HG02973 (cell line): ENCODE results near the gene KCNIP3.

ENCODE experiments used
- ATAC-seq: cut with Tn5 transposase; IDR thresholded peaks from one replicate; pipeline ENCODE4 v1.9.1; 2021; ENCODE audit warnings: moderate library complexity; ENCODE audit not compliant: unreplicated experiment

The KCNIP3 gene

GRCh38 chr2:95294579-95295250 is 2.4 kb upstream of the KCNIP3 start:
- ATAC-seq = no peak

DNA sequence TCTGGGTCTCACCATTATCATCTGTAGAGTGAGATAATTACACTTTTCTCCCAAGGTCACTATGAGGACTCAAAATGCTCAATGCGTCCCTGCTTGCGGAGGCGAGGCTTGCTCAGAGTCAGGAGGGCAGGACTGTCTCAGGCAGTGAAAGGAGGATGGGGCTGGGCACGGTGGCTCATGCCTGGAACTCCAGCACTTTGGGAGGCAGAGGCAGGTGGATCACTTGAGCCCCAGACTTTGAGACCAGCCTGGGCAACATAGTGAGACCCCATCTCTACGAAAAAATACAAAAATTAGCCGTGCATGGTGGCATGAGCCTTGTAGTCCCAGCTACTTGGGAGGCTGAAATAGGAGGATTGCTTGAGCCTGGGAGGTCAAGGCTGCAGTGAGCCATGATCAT is 1.8 kb upstream of the KCNIP3 start:
- no peak for ATAC-seq

- ATAC-seq = no peak
Observed at GRCh38 chr2:95296011-95296410, 1.1 kb upstream of the KCNIP3 start.

- no peak for ATAC-seq
Observed at GRCh38 chr2:95297639-95298395, 670 bp downstream of the KCNIP3 start.

DNA sequence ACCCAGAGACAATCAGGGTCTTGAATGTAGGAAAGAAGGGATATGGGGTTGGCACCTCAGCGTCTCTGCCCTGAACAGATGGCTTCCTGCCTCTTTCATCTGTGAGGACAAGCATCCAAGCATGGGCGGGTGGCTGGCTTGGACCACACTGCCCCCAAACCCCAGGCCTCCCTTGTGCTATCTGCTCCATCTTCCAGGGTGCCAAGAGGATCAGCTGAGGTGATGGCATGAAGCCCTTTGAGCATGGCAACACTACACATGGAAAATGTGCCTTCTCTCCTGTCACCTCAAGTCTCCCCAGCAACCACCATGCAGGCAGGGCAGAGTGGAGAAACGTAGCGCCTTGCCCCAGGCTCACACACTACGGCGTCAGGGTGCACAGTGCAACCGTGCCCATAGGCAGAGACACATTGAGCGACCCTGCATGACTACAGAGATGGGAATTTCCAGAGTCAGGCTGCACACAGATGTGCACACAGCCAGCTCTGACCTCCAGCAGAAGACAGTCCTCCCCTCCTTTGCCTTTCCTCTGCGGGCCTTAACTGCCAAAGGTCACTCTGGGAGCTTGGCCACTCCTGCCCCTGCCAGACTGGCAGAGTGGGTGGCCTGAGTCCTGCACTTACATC is 1.5 kb downstream of the KCNIP3 start:
- ATAC-seq = no peak

DNA sequence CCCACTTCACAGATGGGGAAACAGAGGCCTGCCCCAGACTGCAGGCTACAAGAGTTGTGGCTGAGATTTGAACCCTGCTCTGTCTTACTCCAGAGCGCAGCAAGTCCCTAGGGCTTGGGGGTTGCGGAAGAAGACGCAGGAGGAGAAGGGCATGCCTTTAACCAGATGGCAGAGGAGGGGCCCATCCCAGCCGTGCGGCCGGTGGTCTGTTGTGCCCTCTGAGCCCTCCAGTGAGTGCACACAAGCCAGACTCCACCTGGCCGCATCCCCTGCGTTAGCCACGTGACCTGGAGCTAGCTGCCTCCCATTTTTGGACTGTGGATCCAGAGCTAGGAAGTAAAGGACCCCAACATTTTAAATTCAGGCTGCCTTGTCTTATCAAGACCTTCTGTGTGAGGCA is 2.8 kb downstream of the KCNIP3 start:
- no peak for ATAC-seq

GRCh38 chr2:95300450-95300849 is 3.3 kb downstream of the KCNIP3 start:
- ATAC-seq = no peak

DNA sequence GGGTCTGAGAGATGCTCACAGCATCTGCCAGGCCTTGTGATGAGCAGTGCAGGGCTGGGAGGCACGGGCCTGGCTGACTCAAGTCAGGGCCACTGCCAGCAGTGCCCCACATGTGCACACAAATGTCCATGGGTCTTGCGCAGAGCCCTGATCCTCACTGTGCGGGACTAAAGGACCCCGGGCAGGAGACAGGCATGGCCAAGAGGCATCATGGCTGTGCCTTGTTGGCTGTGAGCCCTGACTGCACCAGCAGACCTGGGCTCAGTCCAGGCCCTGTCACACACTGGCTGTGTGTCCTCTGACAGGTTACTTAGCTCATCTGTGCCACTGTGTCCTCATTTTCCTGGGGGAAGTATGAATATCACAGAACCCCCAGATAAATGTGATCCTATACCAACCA is 4.0 kb downstream of the KCNIP3 start:
- no peak for ATAC-seq

- ATAC-seq = no peak
Observed at GRCh38 chr2:95301876-95302641, 4.9 kb downstream of the KCNIP3 start.

DNA sequence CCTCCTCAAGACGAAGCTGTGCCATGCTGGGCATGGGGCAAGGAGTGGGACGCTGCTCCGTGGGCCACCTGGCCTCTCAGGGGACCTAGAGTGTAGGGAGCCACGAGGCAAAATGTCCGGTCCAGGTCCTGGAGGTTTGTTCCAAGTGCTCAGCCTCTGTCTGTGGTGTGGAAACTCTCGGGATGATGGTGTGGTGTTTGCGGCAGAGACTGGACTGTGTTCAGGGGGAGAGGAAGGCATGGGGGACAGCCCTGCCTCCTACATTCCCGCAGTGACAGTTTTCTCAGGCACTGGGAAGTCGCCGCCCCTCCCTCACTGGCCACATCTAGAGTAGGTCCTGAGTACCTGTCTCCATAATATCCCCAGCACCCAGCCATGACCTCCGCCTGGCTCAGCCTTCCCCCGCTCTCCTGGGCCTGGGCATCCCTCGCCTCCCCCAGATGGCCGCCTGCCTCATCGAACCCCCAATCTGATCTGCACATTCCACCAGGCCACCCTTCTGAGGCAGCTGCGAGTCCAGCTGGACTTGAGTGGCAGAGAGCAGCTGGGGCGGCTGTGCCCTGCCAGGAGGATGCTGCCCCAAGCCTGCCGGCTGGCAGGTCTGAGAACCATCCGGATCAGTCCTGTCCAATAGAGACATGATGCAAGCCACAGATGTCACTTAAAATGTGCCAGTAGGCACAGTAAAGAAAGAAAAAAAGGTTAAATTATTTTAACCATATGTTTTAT is 6.2 kb downstream of the KCNIP3 start:
- no peak for ATAC-seq

DNA sequence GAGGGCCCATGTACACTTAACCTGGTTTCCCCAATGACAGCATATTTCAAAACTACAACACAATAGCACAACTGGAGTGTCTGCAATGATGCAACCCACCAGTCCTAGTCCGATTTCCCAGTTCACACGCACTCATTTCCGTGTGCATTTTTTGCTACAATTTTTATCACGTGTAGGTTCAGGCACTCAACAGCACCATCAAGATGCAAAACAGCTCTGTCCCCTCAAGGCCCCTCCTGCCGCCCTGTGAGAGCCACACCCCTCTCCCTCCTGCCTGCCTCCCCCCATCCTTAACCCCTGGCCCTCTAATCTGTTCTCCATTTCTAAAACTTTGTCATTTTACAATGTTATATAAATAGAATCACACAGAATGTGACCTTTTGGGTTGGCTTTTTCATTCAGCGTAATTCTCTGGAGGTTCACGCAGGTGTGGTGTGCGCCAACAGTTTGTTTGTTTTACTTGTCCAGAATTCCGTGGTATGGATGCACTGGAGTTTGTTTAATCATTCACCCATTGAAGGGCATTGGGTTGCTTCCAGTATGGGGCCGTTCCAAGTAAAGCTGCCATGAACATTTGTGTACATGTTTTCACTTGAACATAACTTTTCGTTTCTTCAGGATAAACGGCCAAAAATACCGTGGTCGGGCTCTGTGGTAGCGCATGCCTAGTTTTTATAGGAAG is 8.4 kb downstream of the KCNIP3 start:
- ATAC-seq = no peak

DNA sequence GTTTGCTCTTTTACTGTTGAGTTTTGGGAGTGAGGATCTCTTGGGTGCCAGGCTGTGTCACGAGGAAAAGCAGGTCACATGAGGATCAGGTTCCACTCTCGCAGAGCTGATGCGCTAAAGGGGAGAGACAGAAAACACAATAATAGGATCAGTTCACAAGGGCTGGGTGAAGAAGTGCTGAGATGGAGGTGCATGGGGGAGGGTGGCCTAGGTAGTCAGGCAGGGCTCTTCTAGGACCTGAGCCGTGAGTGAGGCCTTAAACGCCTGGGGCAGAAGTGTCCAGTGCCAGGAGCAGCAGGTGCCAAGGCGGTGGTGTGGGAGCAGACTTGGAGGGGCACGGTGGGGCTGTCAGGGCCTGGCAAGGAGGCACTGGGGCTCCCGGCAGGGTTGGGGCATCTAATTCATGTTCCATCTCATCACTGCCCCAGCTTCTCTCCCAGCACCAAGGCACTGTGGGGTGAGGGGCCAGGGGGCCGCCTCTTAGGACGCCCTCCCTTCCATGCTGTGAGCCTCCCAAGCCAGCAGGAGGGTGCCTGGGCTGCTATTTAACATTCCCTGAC is 9.3 kb downstream of the KCNIP3 start:
- no peak for ATAC-seq

DNA sequence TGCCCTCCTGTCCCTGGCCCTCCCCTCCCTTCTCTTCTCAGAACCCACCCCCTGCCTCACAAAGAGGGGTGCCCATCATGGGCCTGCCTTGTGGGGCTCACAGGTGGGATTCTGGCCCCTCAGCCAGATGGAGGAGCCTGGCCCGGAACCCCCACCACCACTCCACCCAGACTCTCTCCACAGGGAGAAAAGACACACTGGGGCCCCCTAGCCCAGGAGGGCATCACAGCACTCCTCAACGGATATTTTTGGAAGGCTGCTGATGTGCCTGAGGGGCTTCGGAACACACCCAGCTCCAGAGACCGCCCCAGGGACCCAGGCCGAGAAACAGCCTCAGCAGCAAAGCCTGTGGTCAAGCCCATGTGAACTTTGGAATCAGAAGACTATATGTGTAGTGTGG is 9.9 kb downstream of the KCNIP3 start:
- ATAC-seq = no peak

DNA sequence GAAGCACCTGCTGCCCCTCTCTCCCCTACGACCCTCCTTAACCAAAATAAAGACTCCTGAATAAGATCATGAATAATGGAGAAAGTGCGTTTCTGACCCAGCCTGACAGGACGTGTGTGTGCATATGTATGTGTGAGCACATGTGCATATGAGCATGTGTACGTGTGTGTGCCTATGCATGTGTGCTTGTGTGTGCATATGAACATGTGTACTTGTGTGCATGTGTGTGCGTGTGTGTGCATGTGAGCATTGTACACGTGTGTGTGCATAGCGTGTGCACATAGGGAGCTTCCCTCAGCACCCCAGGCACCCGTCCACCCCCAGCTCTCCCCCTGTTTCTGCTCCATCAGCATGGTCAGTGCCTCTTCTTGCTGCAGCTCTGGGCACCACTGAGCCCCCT is 10.7 kb downstream of the KCNIP3 start:
- no peak for ATAC-seq

- no peak for ATAC-seq
Observed at GRCh38 chr2:95308426-95308990, 11.4 kb downstream of the KCNIP3 start.

- ATAC-seq = no peak
Observed at GRCh38 chr2:95309599-95309998, 12.5 kb downstream of the KCNIP3 start.

DNA sequence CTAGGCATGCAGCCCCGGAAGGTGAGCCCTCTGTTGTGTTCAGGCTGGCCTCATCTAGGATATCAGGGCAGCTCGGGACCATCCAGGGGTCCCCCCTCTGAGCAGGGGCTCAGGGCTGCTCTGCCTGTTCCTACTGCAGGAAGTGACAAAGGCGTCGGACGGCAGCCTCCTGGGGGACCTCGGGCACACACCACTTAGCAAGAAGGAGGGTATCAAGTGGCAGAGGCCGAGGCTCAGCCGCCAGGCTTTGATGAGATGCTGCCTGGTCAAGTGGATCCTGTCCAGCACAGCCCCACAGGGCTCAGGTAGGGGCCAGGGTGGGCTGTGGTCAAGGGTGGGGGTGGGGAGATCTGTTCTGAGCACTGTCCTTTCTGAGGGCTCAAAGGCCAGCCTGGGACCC is 13.1 kb downstream of the KCNIP3 start:
- ATAC-seq = no peak

DNA sequence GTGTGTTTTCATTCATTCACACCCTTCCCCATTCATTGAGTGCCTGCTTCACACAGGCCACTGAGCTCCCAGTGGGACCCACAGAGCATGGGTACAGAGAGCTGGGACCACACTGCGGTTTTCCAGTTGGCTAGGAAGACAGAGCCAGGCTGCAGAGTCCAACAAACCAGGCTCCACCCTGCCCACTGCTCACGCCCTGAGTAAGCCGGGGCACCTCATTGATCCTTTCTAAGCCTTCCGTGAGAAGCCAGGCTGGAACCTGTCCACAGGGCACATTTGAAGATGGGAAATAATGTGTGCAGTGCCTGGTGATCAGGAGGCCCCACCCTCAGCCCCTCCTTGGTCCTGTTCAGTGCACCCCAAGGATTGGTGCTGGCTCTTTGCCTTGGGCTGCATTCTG is 13.5 kb downstream of the KCNIP3 start:
- ATAC-seq = no peak

- ATAC-seq = no peak
Observed at GRCh38 chr2:95311815-95312542, 14.8 kb downstream of the KCNIP3 start.
